Activated CD4-positive, alpha-beta T cell treated with anti-CD3 and anti-CD28 coated beads, Interleukin-2, Interleukin-4, amounts not matched to agents 100 ng/mL and 50 ng/mL, durations not matched to agents 16 hours and 8 hours (primary cell): Measurements from ENCODE around the gene VARS2.
A peak's percentile ranks its signal among the peaks of the same experiment; 100 is the strongest.
"Not testable (repeated sequence)": the region's sequence is repeated elsewhere in the genome, so short reads cannot be mapped to it uniquely, and the experiment has no call there.

ENCODE experiments used
- DNase-seq: peaks from one replicate; pipeline ENCODE4 v3.0.0-alpha.2; 2020; ENCODE audit warnings: low spot score

Gene VARS2

GRCh38 chr6:30962716-30963115 lies 48.7 kb downstream of the VARS2 start:
- DNase-seq: no peak

- DNase-seq: no peak
Measured at GRCh38 chr6:30963641-30964040, 49.6 kb downstream of the VARS2 start.

GRCh38 chr6:30964075-30964474 lies 50.0 kb downstream of the VARS2 start:
- peak; percentile 19 for DNase-seq

- no peak for DNase-seq
Measured at GRCh38 chr6:30965140-30965601, 51.1 kb downstream of the VARS2 start.

GRCh38 chr6:30966154-30966553 lies 52.1 kb downstream of the VARS2 start:
- no peak for DNase-seq

GRCh38 chr6:30969171-30969570 lies 55.1 kb downstream of the VARS2 start:
- not testable (repeated sequence) for DNase-seq

GRCh38 chr6:30970946-30971345 lies 56.9 kb downstream of the VARS2 start:
- no peak for DNase-seq

GRCh38 chr6:30972816-30973215 lies 58.8 kb downstream of the VARS2 start:
- DNase-seq: no peak

- DNase-seq: no peak
Measured at GRCh38 chr6:30974490-30975252, 60.6 kb downstream of the VARS2 start.
